Measurements from ENCODE around the gene IGSF9B.

Gene IGSF9B

GRCh38 chr11:133922078-133922870, 34.5 kb downstream of the IGSF9B start:
- no peak for DNase-seq (ENCODE audit: low read depth in 2 of 3, low spot score in 1 of 3)

GRCh38 chr11:133921513-133921912, 35.3 kb downstream of the IGSF9B start:
- no peak for DNase-seq (ENCODE audit: low read depth in 2 of 3, low spot score in 1 of 3)

- DNase-seq (ENCODE audit: low read depth in 2 of 3, low spot score in 1 of 3) = no peak
Measured at GRCh38 chr11:133921026-133921425, 35.7 kb downstream of the IGSF9B start.

GRCh38 chr11:133920109-133920990, 36.4 kb downstream of the IGSF9B start:
- DNase-seq (ENCODE audit: low read depth in 2 of 3, low spot score in 1 of 3) = no peak

GRCh38 chr11:133919330-133920108, 37.2 kb downstream of the IGSF9B start:
- no peak for DNase-seq (ENCODE audit: low read depth in 2 of 3, low spot score in 1 of 3)

GRCh38 chr11:133918608-133919260, 38.0 kb downstream of the IGSF9B start:
- DNase-seq (ENCODE audit: low read depth in 2 of 3, low spot score in 1 of 3) = no peak

- DNase-seq (ENCODE audit: low read depth in 2 of 3, low spot score in 1 of 3) = no peak
Measured at GRCh38 chr11:133917921-133918607, 38.7 kb downstream of the IGSF9B start.

- no peak for DNase-seq (ENCODE audit: low read depth in 2 of 3, low spot score in 1 of 3)
Measured at GRCh38 chr11:133916784-133917440, 39.9 kb downstream of the IGSF9B start.

GRCh38 chr11:133913761-133914160, 43.0 kb downstream of the IGSF9B start:
- no peak for DNase-seq (ENCODE audit: low read depth in 2 of 3, low spot score in 1 of 3)

GRCh38 chr11:133911171-133911570, 45.6 kb downstream of the IGSF9B start:
- DNase-seq (ENCODE audit: low read depth in 2 of 3, low spot score in 1 of 3) = no peak

GRCh38 chr11:133910101-133910500, 46.7 kb downstream of the IGSF9B start:
- no peak for DNase-seq (ENCODE audit: low read depth in 2 of 3, low spot score in 1 of 3)

GRCh38 chr11:133908827-133909226, 47.9 kb downstream of the IGSF9B start:
- DNase-seq (ENCODE audit: low read depth in 2 of 3, low spot score in 1 of 3) = no peak

- no peak for DNase-seq (ENCODE audit: low read depth in 2 of 3, low spot score in 1 of 3)
Measured at GRCh38 chr11:133907841-133908241, 48.9 kb downstream of the IGSF9B start.

GRCh38 chr11:133907216-133907615, 49.6 kb downstream of the IGSF9B start:
- DNase-seq (ENCODE audit: low read depth in 2 of 3, low spot score in 1 of 3) = no peak

- DNase-seq (ENCODE audit: low read depth in 2 of 3, low spot score in 1 of 3) = no peak
Measured at GRCh38 chr11:133906746-133907145, 50.0 kb downstream of the IGSF9B start.

GRCh38 chr11:133906241-133906640, 50.5 kb downstream of the IGSF9B start:
- no peak for DNase-seq (ENCODE audit: low read depth in 2 of 3, low spot score in 1 of 3)

- DNase-seq (ENCODE audit: low read depth in 2 of 3, low spot score in 1 of 3) = no peak
Measured at GRCh38 chr11:133905677-133906156, 51.1 kb downstream of the IGSF9B start.

- DNase-seq (ENCODE audit: low read depth in 2 of 3, low spot score in 1 of 3) = no peak
Measured at GRCh38 chr11:133904818-133905515, 51.8 kb downstream of the IGSF9B start.
